Kidney (tissue), 14 donors: ENCODE measurements around the gene ATP2C2. TPM values are rescaled to one million over a fixed set of nuclear protein-coding genes. Genes with fewer than 3 reads are reported as not detected.
"Not testable (repeated sequence)": the region's sequence is repeated elsewhere in the genome, so short reads cannot be mapped to it uniquely, and the experiment has no call there.

ENCODE experiments used
- DNase-seq, 5 donors: peaks; one replicate each; pipeline ENCODE4 v3.0.0-alpha.2; 2013 to 2020
- FAIRE-seq: peaks from 2 replicates; lab custom pipeline; 2012; peaks lifted over from hg19 to GRCh38; lab: Jason Lieb, UNC
- H3K27ac ChIP-seq, 2 donors: one replicate each; pipeline ENCODE4 v1.7.0; 2013; ENCODE audit warnings: low read depth in 2 of 2, low read length in 2 of 2, inconsistent platforms in 1 of 2
- H3K27me3 ChIP-seq: one replicate; pipeline ENCODE4 v1.7.1; 2013; ENCODE audit warnings: low read length, inconsistent platforms; ENCODE audit not compliant: control insufficient read depth, insufficient read depth
- H3K36me3 ChIP-seq, 3 donors: one replicate each; pipeline versions ENCODE4 v1.7.0 to v1.7.1; 2013; ENCODE audit warnings: low read length in 3 of 3, control low read depth in 1 of 3, inconsistent platforms in 1 of 3; ENCODE audit not compliant: insufficient read depth in 3 of 3, control insufficient read depth in 2 of 3
- H3K4me1 ChIP-seq, 3 donors: one replicate each; pipeline versions ENCODE4 v1.7.0 to v1.7.1; 2013; ENCODE audit warnings: low read length in 3 of 3, inconsistent platforms in 1 of 3, low read depth in 1 of 3; ENCODE audit not compliant: control insufficient read depth in 2 of 3, insufficient read depth in 2 of 3
- H3K4me3 ChIP-seq, 3 donors: one replicate each; pipeline versions ENCODE4 v1.7.0 to v1.8.1; 2013; ENCODE audit warnings: low read length in 3 of 3, control low read depth in 1 of 3, inconsistent platforms in 1 of 3
- H3K9ac ChIP-seq, 3 donors: one replicate each; pipeline versions ENCODE4 v1.7.0 to v1.7.1; 2013; ENCODE audit warnings: low read length in 3 of 3, control low read depth in 1 of 3, inconsistent platforms in 1 of 3
- H3K9me3 ChIP-seq, 3 donors: one replicate each; pipeline versions ENCODE4 v1.7.0 to v1.7.1; 2013; ENCODE audit warnings: low read length in 3 of 3, control low read depth in 1 of 3, inconsistent platforms in 1 of 3; ENCODE audit not compliant: control insufficient read depth in 2 of 3, insufficient read depth in 1 of 3
- CTCF ChIP-seq: IDR thresholded peaks from 3 replicates; pipeline ENCODE4 v1.5.1; 2012; ENCODE audit warnings: mild to moderate bottlenecking, moderate library complexity, borderline replicate concordance; ENCODE audit not compliant: insufficient read depth; ENCODE audit errors: extremely low read depth
- intact Hi-C: fragments of 100-400 bp; cut with DNase I; formaldehyde crosslinking; loops from one replicate; pipeline ENCODE4 v1.11.1; 2022
- polyA plus RNA-seq: library from polyadenylated mRNA; stranded (reverse); fragments of 350-450 nt; fragmentation: Illumina TruSeq; extraction: RNeasy Lipid Tissue Mini Kit (QIAGEN cat#74804); gene quantifications from one replicate; pipeline ENCODE4 v1.2.3, GENCODE V29; 2014; ENCODE audit warnings: low read depth, low replicate concordance; ENCODE audit not compliant: insufficient read depth
- total RNA-seq: library from RNA; stranded (reverse); fragmentation: NEBNext Ultra II Directional; extraction: Animal tissue kit (Norgen Biotek cat#: 25700); gene quantifications from one replicate; pipeline ENCODE4 v1.2.1, GENCODE V29; 2021
- donor health status: control.
- donor health status: control.
- donor health status: control.
- donor health status: control.
- donor health status: control.
- donor health status: DM: yes; HTN: yes; CAD: no.
- donor health status: Normal renal cell carcinoma (clear cell type).

Gene ATP2C2
- total and polyA plus RNA-seq, 2 donors from 2014 or later = 2.2 to 2.6 TPM

- Histone ChIP-seq H3K36me3 (no peaks in the 10 kb centered on the region), H3K9ac (no peak overlapping the region), H3K27ac (no peak overlapping the region), H3K27me3 (no peaks in the 10 kb centered on the region), H3K9me3 (no peaks in the 10 kb centered on the region), H3K4me3 (no peak overlapping the region), H3K4me1 (no peaks in the 10 kb centered on the region)
- intact Hi-C loops = no loop called here
- FAIRE-seq (no peak), DNase-seq (peak in 1 of 5 donors; percentile 54)
- no peak for TF ChIP-seq CTCF
Measured at GRCh38 chr16:84390131-84390785, 21.9 kb downstream of the ATP2C2 start.

GRCh38 chr16:84391151-84392030, 23.1 kb downstream of the ATP2C2 start:
- Histone ChIP-seq H3K27me3 (no peaks in the 10 kb centered on the region), H3K4me1 (peaks cover 0 to 2% (median 0%) of the 10 kb centered on the region in 3 donors), H3K9me3 (no peaks in the 10 kb centered on the region), H3K4me3 (no peak overlapping the region), H3K27ac (no peak overlapping the region), H3K9ac (no peak overlapping the region), H3K36me3 (no peaks in the 10 kb centered on the region)
- TF ChIP-seq CTCF = no peak
- intact Hi-C loops = no loop called here
- no peak for FAIRE-seq
- peak in 1 of 5 donors; percentile 22 for DNase-seq

DNA sequence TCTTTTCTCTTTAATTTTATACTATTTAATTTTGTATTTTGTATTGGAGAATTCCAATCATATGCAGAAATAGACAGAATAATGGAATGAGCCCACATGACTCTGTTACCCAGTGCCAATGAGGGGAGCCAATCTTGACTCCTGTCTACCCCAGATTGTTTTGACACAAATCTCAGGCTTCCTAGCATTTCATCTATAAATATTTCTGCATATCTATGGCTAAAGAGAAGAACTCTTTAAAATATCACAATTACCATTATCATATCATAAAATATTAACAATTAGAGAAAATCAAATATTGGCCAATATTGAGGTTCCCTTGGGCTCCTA, 23.7 kb downstream of the ATP2C2 start:
- Histone ChIP-seq H3K9ac (no peak overlapping the region), H3K27ac (no peak overlapping the region), H3K9me3 (no peaks in the 10 kb centered on the region), H3K36me3 (no peaks in the 10 kb centered on the region), H3K27me3 (no peaks in the 10 kb centered on the region), H3K4me3 (no peak overlapping the region), H3K4me1 (peaks cover 0 to 2% (median 0%) of the 10 kb centered on the region in 3 donors)
- DNase-seq (no peak), FAIRE-seq (no peak)
- TF ChIP-seq CTCF = no peak
- intact Hi-C loops = no loop called here

GRCh38 chr16:84396082-84396481, 27.7 kb downstream of the ATP2C2 start:
- H3K4me1 ChIP-seq, FAIRE-seq, H3K9me3 ChIP-seq, H3K9ac ChIP-seq, intact Hi-C loops, H3K36me3 ChIP-seq, H3K27me3 ChIP-seq, H3K4me3 ChIP-seq, H3K27ac ChIP-seq: not testable (repeated sequence)
- peak in 3 of 5 donors; percentile 33 to 52 (median 45) for DNase-seq
